A172 (cell line): ENCODE measurements around the gene NFATC1. TPM values are rescaled to one million over a fixed set of nuclear protein-coding genes. Genes with fewer than 3 reads are reported as not detected.

Experiments used
- DNase-seq: peaks from one replicate; pipeline ENCODE4 v3.0.0-alpha.2; 2015; ENCODE audit warnings: low spot score
- total RNA-seq: library from RNA; depleted of rRNA; stranded (reverse); fragments of >200 nt; shearing (Covaris generic); gene quantifications from 2 replicates; pipeline ENCODE4 v1.2.3, GENCODE V29; 2014

The NFATC1 gene
- total RNA-seq, 1 experiment from 2014 or later, result 7.7 TPM

DNA sequence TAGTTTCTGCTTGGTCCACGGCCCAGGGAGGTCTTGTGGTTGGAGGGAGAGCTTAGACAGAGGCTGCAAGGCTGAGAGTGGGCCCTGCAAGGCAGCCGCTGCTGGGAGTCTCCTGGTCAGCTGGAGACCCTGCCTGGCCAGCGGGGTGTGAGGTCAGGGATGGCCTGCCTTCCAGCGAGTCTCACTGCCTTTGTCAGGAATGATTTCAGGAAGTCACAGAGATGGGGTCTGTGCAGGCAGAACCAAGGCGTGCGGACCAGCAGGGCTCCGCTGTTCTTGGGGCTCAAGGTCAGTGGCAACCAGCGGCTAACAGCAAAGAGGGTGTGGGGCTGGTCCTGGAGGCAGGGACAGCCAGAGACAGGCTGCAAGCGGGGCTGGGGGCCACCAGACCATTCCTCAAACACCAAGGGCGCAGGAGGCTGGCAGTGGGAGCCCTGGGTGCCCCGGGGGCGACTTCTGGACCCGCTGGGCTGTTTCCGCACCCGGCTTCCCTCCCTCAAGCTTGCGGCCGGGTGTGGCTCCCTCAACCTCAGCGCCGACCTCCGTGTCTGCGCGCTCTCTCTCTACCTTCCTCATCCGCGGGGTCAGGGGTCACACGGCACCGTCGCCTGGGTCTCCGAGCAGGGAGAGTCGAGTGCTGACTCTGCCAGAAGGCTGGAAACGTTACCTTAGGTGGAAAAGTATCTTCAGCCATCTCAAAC lies 159.4 kb downstream of the NFATC1 start:
- DNase-seq, result no peak

DNA sequence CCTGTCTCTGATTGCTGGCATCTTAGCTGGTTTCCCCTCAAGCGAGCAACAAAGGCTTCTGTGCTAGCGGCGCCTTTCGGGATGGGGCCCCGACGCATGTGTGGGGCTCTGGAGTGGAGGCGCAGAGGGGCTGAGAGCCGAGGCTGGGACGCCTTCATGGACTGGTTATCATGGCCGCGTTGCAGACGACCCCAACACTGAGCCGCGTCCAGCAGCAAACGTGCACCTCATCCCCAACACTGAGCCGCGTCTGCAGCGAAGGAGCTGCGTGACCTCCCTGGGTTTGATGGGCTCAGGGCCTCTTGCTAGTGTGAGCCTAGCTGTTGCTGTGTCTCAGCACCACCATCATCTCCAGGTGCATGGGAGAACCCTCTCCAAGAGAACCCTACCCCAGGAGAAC lies 160.2 kb downstream of the NFATC1 start:
- DNase-seq, result no peak

DNA sequence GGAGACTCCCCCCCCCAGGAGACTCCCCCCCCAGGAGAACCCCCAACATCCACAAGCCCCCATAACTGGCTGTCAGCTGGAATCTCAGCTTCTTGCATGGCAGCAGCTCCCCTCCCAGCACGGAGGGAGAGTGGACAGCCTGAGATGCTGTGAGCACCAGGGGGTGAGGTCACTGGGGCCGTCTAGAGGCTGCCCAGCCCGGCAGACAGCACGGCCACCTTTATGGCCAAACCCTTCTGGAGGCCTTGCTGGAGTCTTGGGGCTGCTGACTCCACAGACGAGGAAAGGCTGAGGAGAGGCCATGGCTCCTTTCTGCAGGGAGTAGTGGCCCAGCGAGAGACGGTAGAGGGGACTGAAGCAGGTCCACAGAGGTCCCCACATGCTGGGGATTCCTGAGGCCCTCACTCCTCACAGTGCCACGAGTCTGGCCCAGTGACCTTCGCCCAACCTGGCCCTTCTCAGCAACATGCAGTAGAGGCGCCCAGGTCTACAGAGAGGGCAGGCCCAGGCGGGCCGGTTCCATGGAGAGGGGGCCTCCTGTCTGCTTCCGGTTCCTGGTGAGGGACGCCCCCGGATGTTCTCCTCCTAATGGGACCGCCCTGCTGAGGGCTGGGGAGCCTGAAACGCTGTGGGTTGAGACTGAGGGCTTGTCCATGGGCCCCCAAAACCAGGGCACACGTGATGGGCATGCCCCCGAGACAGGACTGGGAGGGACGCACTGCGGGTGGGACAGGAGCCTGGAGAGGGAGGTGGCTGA lies 161.3 kb downstream of the NFATC1 start:
- no peak for DNase-seq

DNA sequence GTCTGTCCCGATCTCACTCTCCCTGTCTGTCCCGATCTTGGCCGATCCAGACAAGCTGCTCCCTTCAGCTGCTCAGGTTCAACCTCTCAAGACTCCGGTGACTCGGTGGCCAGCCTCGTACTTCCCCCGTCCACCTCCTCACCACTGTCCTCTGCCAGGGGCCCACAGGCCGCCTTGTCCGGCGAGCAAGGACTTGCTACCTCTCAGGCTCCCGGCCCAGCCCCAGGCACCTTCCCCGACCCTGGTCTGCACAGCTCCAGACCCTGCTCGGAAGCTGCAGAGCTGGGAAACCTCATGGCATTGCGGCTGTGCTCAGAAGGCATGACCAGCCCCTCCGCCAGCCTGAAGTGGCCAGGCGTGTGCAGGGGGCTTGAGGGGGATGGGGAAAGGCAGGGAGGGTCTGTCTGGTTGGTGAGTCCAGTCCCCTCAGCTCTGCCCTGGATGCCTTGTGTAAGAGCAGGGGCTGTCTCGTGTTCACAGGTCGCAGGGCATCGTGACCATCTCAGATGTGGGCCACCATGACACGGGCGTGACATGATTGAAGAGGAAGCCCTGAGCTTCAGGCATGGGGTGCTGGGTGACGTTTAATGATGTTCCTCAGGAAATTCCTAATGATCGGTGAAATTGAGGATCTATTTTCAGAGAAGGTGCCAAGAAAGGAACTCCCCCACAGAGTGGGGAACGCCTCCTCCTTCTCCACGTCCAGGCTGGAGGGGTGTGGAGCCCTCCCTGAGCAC lies 162.6 kb downstream of the NFATC1 start:
- no peak for DNase-seq

DNA sequence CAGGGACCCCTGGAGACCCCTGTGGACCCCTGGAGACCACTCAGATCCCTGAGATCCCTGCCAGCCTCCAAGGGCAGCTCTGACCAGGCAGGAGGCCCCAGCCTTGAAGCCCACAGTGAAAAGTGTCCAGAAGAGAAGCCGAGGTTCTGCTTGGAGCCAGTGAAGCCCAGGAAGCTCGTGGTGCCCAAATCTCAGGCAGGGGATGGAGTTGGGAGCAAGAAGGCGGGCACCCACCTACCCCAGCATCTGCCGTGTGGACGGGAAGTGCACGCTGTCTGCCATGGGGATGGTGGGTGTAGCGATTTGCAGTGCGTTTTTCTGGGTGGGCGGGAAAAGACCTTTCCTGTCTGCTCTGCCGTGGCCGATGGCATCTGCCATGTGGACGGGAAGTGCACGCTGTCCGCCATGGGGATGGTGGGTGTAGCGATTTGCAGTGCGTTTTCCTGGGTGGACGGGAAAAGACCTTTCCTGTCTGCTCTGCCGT lies 163.2 kb downstream of the NFATC1 start:
- DNase-seq, result no peak

DNA sequence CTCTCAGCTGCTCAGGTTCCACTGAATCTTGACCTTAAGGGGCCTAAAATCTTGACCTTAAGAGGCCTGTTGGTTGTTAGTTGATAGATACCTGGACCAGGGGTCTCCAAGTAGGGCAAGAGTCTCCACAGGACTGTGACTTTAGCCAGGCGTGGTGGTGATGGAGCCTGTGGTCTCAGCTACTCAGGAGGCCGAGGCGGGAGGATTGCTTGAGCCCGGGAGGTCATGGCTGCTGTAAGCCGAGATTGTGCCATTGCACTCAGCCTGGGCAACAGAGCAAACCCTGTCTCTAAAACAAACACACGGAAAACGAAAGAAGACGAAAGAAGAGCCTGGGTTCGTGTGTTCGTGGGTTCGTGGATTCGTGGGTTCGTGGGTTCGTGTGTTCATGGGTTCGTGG lies 163.7 kb downstream of the NFATC1 start:
- DNase-seq, result no peak

DNA sequence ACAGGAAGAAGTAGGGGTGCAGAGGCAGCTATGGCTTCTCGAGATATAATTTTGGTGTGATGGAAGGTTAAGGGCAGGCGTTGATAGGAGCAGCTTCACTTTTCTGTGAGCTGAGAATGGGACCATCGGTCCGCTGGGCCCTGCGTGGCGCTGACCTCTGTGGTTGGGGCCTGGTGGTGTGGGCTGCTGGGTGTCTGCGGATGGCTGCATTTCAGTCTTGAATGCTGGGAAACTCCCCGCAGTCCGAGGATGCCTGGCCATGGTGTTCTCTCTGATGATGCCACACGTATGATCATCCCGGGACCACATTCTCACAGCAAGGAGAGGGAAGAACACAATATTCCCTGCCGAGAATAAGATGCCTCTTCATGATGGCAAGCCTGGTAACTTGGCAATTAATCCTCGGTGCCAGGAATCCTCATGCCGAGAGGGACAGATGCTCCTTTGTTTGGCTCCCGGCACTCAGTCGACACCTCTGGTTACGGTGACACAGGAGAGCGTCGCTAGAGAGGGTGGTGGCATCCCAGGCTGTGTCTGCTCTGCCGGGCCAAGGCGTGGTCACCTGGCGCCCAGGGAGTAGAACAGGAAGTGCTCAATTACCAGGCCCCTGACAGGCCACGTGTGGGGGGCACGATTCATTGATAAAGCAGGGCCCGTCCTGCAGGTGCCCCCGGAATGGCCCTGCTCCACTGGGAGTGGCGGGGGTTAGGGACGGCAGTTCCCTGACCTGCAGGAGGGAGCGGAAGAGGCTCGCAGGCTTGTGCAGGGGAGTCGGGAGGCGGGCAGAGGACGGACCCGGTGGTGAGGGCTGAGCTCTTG lies 164.5 kb downstream of the NFATC1 start:
- no peak for DNase-seq

DNA sequence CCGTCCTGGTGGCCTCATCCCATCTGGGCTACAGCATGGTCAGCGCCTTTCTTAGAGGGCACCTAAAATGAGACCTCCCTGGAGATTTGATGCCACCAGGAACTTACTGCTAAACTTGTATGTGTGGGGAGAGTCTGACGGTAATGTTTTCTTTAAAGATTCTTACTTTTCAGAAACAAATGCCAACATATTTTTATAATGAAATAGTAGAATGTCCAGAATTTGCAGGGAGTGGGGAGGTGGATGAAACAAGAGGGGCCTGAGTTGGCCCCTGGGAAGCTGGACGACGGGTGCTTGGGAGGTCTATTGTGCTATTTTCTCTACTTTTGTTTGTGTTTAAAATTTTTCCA lies 165.1 kb downstream of the NFATC1 start:
- DNase-seq, result no peak

DNA sequence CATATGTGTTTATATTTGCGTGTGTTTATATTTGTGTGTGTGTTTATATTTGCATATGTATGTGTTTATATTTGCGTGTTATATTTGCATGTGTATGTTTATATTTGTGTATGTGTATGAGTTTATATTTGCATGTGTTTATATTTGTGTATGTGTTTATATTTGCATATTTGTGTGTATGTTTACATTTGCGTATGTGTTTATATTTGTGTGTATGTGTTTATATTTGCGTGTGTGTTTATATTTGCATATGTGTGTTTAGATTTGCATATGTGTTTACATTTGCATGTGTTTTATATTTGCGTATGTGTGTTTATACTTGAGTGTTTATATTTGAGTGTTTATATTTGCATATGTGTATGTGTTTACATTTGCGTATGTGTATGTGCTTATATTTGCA lies 168.2 kb downstream of the NFATC1 start:
- no peak for DNase-seq

DNA sequence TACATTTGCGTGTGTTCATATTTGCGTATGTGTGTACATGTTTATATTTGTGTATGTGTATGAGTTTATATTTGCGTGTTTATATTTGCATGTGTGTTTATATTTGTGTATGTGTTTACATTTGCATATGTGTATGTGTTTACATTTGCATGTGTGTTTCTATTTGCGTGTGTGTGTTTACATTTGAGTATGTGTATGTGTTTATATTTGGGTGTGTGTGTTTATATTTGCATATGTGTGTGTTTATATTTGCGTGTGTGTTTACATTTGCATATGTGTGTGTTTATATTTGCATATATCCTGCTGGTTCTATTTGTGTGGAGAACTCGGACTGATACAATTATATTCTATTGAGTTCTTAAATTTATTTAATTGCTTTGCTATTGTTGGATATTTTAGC lies 168.7 kb downstream of the NFATC1 start:
- DNase-seq, result no peak

DNA sequence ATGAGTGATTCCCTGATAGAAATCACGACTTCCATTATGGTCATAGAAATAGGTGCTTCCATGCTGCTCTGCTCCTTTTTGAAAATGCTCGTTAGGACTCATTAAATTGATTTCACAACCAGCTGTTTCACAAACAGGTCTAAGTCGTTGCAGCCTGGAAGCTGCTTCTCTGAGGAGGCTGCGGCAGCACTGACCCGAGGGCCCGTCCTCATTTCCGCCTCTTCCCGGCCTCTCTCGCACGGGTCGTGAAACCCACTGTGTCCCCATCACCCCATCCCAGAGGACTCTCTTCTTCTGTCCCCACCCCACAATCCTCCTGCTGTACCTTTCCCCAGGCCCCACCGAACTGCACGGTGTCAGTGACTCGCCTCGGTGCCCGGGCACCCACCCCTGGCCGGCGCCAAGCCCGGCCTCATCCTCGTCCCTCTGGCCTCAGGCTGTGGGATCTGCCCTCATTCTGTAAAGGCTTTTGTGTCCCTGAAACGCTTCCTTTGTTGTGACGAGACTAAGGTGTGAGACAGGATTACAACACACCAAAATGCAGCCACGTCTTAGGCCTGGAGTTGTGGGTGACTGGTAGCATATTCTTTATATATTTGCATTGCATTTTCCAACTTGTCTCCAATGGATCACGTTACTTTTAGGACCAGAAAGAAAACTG lies 171.2 kb downstream of the NFATC1 start:
- DNase-seq, result no peak

DNA sequence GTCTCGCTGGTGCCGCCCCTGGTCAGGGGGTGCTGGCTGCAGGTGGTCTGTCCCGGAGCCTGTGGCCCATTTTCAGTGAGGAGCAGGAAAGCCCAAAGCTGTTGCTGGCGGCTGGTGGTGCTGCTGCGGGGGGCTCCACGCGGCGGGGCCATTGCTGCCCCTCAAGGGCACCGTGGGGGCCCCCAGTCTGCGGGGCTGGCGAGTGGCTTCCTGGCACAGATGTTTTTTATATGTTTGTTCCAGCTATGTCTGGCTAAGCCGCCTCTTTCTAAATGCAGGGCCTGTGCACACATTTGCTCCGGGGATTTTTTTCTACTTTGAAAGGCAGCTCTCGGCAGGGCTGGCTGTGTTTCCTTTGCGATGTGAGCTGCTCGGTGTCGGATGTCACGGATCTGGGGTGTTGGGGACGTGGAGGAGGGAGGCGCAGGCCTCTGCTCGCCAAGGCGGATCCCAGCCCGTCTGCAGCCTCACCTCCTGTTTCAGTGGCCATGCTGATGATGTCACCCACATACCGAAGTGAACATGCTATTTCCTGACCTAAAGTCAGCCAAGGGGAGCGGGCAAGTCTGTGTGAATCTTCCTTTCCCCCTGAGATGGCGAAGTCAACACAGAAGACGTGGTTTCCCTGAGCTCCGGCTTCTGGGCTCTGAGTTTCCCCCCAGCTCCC lies 171.9 kb downstream of the NFATC1 start:
- DNase-seq, result peak; percentile 65

DNA sequence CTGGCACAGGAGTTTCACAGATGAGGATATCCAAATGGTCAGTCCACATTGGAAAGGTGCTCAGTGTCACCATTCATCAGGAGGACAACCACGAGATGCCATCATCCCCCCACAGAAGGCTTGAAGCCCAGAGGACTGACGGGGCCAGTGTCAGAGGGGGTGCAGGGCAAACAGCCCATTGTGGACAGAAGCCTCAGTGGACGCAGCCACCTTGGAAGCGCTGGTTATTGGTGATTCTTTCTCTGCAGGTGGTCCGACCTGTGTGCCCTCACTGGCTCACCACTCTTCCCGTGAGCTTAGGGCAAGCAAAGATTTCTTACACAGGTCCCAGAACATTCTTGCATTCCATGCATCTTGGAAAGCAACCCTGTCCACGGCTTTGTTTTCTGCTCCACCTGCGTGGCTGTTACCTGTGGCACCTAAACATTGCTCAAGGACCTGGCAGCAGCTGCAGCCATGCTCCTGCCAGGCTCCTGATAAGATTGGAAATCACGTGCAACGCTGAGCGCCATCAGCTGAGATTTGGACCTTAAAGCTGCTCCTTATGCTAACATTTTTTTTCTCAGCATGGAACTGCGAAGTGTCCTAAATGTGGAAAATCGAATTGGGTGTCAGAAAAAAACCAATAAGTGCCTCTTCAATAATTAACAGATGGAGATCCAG lies 172.9 kb downstream of the NFATC1 start:
- DNase-seq, result no peak

DNA sequence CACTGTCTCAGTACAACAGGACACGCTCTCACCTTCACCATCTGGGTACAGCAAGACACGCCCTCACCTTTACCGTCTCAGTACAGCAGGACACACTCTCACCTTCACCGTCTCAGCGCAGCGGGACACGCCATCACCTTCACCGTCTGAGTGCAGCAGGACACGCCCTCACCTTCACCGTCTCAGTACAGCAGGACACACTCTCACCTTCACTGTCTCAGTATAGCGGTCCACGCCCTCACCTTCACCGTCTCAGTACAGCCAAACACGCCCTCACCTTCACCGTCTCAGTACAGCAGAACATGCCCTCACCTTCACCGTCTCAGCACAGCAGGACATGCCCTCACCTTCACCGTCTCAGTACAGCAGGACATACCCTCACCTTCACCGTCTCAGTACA lies 174.0 kb downstream of the NFATC1 start:
- no peak for DNase-seq

DNA sequence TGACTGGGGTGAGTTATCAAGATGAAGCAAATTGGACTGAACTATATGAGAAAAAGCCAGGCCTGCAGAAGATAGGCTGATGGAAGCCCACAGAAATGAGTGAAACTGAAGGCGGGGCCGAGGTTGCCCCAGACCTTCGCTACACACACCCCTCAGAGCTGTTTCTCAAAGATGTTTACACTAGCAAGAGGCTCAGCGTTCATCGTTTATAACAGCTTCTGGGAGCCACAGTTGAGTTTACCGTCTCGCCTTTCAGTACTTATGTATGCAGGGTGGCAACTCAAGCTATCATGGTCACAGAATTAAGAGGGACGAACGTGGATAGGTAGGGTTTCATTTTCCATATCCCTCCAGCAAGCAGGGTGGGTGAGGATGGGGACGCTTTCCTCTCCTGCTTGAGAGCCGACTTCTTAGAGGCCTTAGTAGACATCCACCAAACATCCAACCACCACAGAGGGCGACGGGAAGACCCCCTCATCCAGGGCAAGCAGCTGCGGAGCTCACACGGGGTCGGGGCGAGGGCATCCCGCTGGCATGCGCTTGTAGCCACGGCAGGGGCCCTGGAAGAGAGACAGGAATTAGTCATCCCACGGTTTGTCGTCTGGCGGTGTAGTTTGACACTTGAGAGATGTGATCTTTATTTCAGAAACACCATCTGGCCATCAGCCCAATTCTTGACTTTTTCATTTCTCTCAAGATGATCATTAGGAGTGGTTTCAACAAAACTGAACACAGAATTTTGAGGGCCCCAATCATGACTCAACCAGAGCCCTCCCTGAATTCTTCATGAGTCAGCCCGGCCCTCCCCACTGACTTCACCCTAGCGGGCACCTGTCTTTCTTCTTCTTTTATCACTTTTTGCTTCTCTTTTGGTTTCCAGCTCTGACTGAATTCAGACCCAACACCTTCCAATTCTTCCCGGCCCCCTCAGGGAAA lies 174.8 kb downstream of the NFATC1 start:
- peak; percentile 67 for DNase-seq

DNA sequence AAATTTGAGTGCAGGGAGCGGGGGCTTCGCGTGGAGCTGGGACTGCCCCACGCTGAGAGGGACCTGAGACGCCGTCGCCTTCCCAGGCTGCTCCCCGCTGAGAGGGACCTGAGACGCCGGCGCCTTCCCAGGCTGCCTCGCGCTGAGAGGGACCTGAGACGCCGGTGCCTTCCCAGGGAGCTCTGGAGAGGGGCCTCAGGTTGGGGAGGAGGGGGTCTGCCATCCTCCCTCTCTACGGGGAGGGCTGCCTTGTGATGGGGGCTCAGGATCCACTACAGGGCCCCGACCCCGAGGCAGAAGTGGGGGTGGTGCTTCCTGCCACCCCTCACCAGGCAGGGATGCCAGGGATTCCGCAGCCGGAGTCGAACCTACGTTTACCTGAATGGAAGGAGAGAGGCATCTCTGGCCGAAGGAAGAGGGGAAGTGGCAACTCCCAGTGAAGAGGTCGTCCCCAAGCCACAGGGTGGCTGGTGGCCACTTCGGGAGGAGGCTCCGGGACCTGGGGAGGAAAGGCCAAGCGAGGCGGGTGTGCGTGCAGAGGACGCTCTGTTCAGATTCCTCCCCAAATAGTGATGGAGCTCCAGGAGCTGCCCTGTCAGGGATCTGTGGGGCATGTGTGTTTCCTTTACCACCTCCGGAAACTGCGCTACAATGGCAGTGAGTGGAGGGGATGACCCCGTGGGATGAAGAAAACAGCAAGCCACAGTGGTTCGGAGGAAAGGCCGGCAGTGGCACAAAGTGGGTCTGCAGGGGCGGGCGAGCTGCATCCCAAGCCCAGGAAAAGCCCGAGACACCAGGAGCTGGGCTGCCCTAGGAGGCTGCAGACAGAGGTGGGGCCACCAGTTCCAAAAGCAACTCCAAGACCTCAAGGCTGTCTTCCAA lies 175.7 kb downstream of the NFATC1 start:
- no peak for DNase-seq

DNA sequence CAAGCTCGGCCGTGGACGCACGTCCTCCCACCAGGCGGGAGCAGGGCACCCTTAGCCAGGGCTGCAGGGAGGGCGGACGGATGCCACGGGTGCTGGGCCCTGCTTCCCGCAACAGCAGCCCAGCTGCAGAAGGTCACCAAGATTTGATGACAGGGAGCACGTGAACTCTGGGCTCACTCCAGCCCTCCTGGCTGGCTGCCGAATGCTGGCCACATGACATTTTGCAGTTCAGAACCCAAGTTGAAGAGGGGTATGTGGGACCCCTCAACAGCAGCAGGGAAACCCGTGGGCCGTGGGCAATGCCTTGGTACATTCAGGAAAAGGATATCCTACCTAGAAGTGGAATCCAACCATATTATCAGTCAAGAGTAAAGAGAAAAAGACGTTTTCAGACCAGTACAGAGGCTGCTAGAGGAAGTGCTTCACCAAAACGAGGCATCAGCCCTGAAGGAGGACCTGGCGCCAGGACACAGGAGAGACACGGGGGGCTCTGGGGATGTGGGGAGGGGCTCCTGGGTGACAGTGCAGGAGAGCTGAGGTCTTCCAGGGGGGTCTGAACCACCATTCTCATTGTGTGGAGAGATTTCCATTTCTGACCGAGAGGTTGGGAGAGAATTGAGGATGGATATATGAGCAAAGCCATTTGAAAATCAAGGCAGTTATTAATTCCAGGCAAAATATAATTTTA lies 176.5 kb downstream of the NFATC1 start:
- no peak for DNase-seq
